ENCODE results near the gene TVP23B. TPM values are rescaled to one million over a fixed set of nuclear protein-coding genes. Genes with fewer than 3 reads are reported as not detected.
A peak's percentile ranks its signal among the peaks of the same experiment; 100 is the strongest.
"Not testable (repeated sequence)": the region's sequence is repeated elsewhere in the genome, so short reads cannot be mapped to it uniquely, and the experiment has no call there.

The TVP23B gene
- total RNA-seq, result 10 to 100 TPM; 31.7 to 35.9 TPM

GRCh38 chr17:18780991-18781718 is at the start of gene TVP23B:
Gene TVP23B (plus strand): TSS chr17:18781183. CDS start chr17:18781294, 111 bp downstream.
- peak; percentile 95 for DNase-seq
- Mint-ChIP-seq H3K4me1 (peaks cover 16% of the 10 kb centered on the region), H3K4me3 (peak within 1 kb of the TSS; percentile 84), H3K36me3 (peaks cover 15% of the 10 kb centered on the region), H3K27ac (peak within 1 kb of the TSS; percentile 92)
- not testable (repeated sequence) for H3K9me3 Mint-ChIP-seq, H3K27me3 Mint-ChIP-seq

- not testable (repeated sequence) for H3K27me3 Mint-ChIP-seq, H3K36me3 Mint-ChIP-seq, H3K4me3 Mint-ChIP-seq, H3K4me1 Mint-ChIP-seq, H3K27ac Mint-ChIP-seq, DNase-seq, H3K9me3 Mint-ChIP-seq
These were observed 48.5 kb upstream of the TVP23B start for GRCh38 chr17:18732438-18732837.

- H3K4me1 Mint-ChIP-seq, H3K27me3 Mint-ChIP-seq, H3K27ac Mint-ChIP-seq: not testable (repeated sequence)
These were observed 47.6 kb upstream of the TVP23B start for GRCh38 chr17:18733350-18733749.

GRCh38 chr17:18739616-18740391 is 41.2 kb upstream of the TVP23B start:
- H3K27me3 Mint-ChIP-seq, H3K4me1 Mint-ChIP-seq, H3K9me3 Mint-ChIP-seq, H3K27ac Mint-ChIP-seq, H3K36me3 Mint-ChIP-seq, H3K4me3 Mint-ChIP-seq, DNase-seq: not testable (repeated sequence)

More at GRCh38 chr17:18733350-18733749, 47.6 kb upstream of the TVP23B start:
- H3K4me3 Mint-ChIP-seq, H3K9me3 Mint-ChIP-seq, DNase-seq, H3K36me3 Mint-ChIP-seq: not testable (repeated sequence)

GRCh38 chr17:18741228-18741627 is 39.8 kb upstream of the TVP23B start:
- not testable (repeated sequence) for H3K27ac Mint-ChIP-seq, H3K4me1 Mint-ChIP-seq, H3K27me3 Mint-ChIP-seq, H3K36me3 Mint-ChIP-seq, DNase-seq, H3K9me3 Mint-ChIP-seq, H3K4me3 Mint-ChIP-seq

GRCh38 chr17:18743699-18744421 is 37.1 kb upstream of the TVP23B start, which contains the start of gene FBXW10:
Gene FBXW10 (plus strand): TSS chr17:18744054. CDS start chr17:18744245, 191 bp downstream.
- H3K36me3 Mint-ChIP-seq, H3K27me3 Mint-ChIP-seq, H3K9me3 Mint-ChIP-seq, H3K27ac Mint-ChIP-seq, DNase-seq, H3K4me1 Mint-ChIP-seq, H3K4me3 Mint-ChIP-seq: not testable (repeated sequence)

- H3K4me3 Mint-ChIP-seq, H3K27ac Mint-ChIP-seq, H3K9me3 Mint-ChIP-seq, H3K4me1 Mint-ChIP-seq, H3K27me3 Mint-ChIP-seq, H3K36me3 Mint-ChIP-seq, DNase-seq: not testable (repeated sequence)
These were observed 36.3 kb upstream of the TVP23B start for GRCh38 chr17:18744726-18745125.

- H3K36me3 Mint-ChIP-seq, H3K4me3 Mint-ChIP-seq, H3K9me3 Mint-ChIP-seq, DNase-seq, H3K27me3 Mint-ChIP-seq, H3K4me1 Mint-ChIP-seq, H3K27ac Mint-ChIP-seq: not testable (repeated sequence)
These were observed 34.4 kb upstream of the TVP23B start for GRCh38 chr17:18746551-18746950.

GRCh38 chr17:18747501-18747900 is 33.5 kb upstream of the TVP23B start:
- not testable (repeated sequence) for H3K36me3 Mint-ChIP-seq, H3K4me1 Mint-ChIP-seq, H3K27me3 Mint-ChIP-seq, H3K9me3 Mint-ChIP-seq, H3K4me3 Mint-ChIP-seq, H3K27ac Mint-ChIP-seq, DNase-seq

- not testable (repeated sequence) for H3K27me3 Mint-ChIP-seq, H3K9me3 Mint-ChIP-seq, DNase-seq, H3K4me3 Mint-ChIP-seq, H3K4me1 Mint-ChIP-seq, H3K27ac Mint-ChIP-seq, H3K36me3 Mint-ChIP-seq
These were observed 30.7 kb upstream of the TVP23B start for GRCh38 chr17:18750242-18750641.

- not testable (repeated sequence) for DNase-seq, H3K27me3 Mint-ChIP-seq, H3K36me3 Mint-ChIP-seq, H3K4me1 Mint-ChIP-seq, H3K4me3 Mint-ChIP-seq, H3K9me3 Mint-ChIP-seq, H3K27ac Mint-ChIP-seq
These were observed 27.1 kb upstream of the TVP23B start for GRCh38 chr17:18753829-18754409.

GRCh38 chr17:18755969-18756368 is 25.0 kb upstream of the TVP23B start:
- H3K27me3 Mint-ChIP-seq, DNase-seq, H3K4me3 Mint-ChIP-seq, H3K4me1 Mint-ChIP-seq, H3K36me3 Mint-ChIP-seq, H3K27ac Mint-ChIP-seq, H3K9me3 Mint-ChIP-seq: not testable (repeated sequence)

GRCh38 chr17:18757368-18758044 is 23.5 kb upstream of the TVP23B start:
- H3K27ac Mint-ChIP-seq, H3K4me1 Mint-ChIP-seq, H3K27me3 Mint-ChIP-seq, H3K9me3 Mint-ChIP-seq, H3K36me3 Mint-ChIP-seq, DNase-seq, H3K4me3 Mint-ChIP-seq: not testable (repeated sequence)

- not testable (repeated sequence) for H3K4me1 Mint-ChIP-seq, H3K36me3 Mint-ChIP-seq, H3K4me3 Mint-ChIP-seq, H3K27me3 Mint-ChIP-seq, DNase-seq, H3K27ac Mint-ChIP-seq, H3K9me3 Mint-ChIP-seq
These were observed 22.6 kb upstream of the TVP23B start for GRCh38 chr17:18758344-18758743.

GRCh38 chr17:18760221-18760620 is 20.8 kb upstream of the TVP23B start:
- H3K27ac Mint-ChIP-seq, H3K4me3 Mint-ChIP-seq, H3K4me1 Mint-ChIP-seq, DNase-seq, H3K9me3 Mint-ChIP-seq, H3K27me3 Mint-ChIP-seq, H3K36me3 Mint-ChIP-seq: not testable (repeated sequence)

Data from activated naive CD8-positive, alpha-beta T cell treated with anti-CD3 and anti-CD28 coated beads for 36 hours (primary cell).